Activated T-cell treated with anti-CD3 and anti-CD28 coated beads for 48 hours (primary cell): ENCODE data around the gene PRTG.
"Not testable (repeated sequence)": the region's sequence is repeated elsewhere in the genome, so short reads cannot be mapped to it uniquely, and the experiment has no call there.

Source experiments
- DNase-seq: peaks from one replicate; pipeline ENCODE4 v3.0.0-alpha.2; 2020; ENCODE audit warnings: low read depth

Gene PRTG

GRCh38 chr15:55743729-55744655, 1.0 kb upstream of the PRTG start:
- DNase-seq = no peak

- DNase-seq = no peak
Measured at GRCh38 chr15:55742498-55742926, 440 bp downstream of the PRTG start.

GRCh38 chr15:55741833-55742497, 987 bp downstream of the PRTG start:
- peak; percentile 14 for DNase-seq

- no peak for DNase-seq
Measured at GRCh38 chr15:55740981-55741832, 1.7 kb downstream of the PRTG start.

GRCh38 chr15:55740359-55740878, 2.5 kb downstream of the PRTG start:
- DNase-seq = no peak

- DNase-seq = no peak
Measured at GRCh38 chr15:55739641-55740040, 3.3 kb downstream of the PRTG start.

GRCh38 chr15:55738715-55739114, 4.2 kb downstream of the PRTG start:
- DNase-seq = no peak

- no peak for DNase-seq
Measured at GRCh38 chr15:55737373-55737772, 5.6 kb downstream of the PRTG start.

- no peak for DNase-seq
Measured at GRCh38 chr15:55736756-55737155, 6.2 kb downstream of the PRTG start.

GRCh38 chr15:55734641-55735040, 8.3 kb downstream of the PRTG start:
- no peak for DNase-seq

GRCh38 chr15:55733461-55733860, 9.5 kb downstream of the PRTG start:
- DNase-seq = not testable (repeated sequence)

GRCh38 chr15:55721554-55722185, 21.3 kb downstream of the PRTG start:
- no peak for DNase-seq

GRCh38 chr15:55715355-55716076, 27.4 kb downstream of the PRTG start:
- DNase-seq = no peak

- no peak for DNase-seq
Measured at GRCh38 chr15:55714064-55714463, 28.9 kb downstream of the PRTG start.

- DNase-seq = no peak
Measured at GRCh38 chr15:55712363-55712762, 30.6 kb downstream of the PRTG start.

- no peak for DNase-seq
Measured at GRCh38 chr15:55710286-55710685, 32.7 kb downstream of the PRTG start.

GRCh38 chr15:55709458-55709857, 33.5 kb downstream of the PRTG start:
- DNase-seq = no peak

GRCh38 chr15:55708720-55709119, 34.2 kb downstream of the PRTG start:
- DNase-seq = no peak

GRCh38 chr15:55707951-55708350, 35.0 kb downstream of the PRTG start:
- no peak for DNase-seq

GRCh38 chr15:55707518-55707917, 35.4 kb downstream of the PRTG start:
- DNase-seq = no peak

GRCh38 chr15:55703873-55704301, 39.1 kb downstream of the PRTG start:
- no peak for DNase-seq
